DMS 273 (cell line): ENCODE data around the gene ATE1.
A peak's percentile ranks its signal among the peaks of the same experiment; 100 is the strongest.
"Not testable (repeated sequence)": the region's sequence is repeated elsewhere in the genome, so short reads cannot be mapped to it uniquely, and the experiment has no call there.

Source experiments
- DNase-seq: peaks from one replicate; lab custom pipeline; 2025; ENCODE audit not compliant: unreplicated experiment; lab: John Stamatoyannopoulos, UW

Gene ATE1

GRCh38 chr10:121927841-121928527 is at the start of gene ATE1:
ATE1 (minus strand) TSS chr10:121928031; CDS start chr10:121927949, 82 bp downstream.
- peak; percentile 93 for DNase-seq

GRCh38 chr10:121976607-121977006 is 48.8 kb upstream of the ATE1 start:
- no peak for DNase-seq

DNA sequence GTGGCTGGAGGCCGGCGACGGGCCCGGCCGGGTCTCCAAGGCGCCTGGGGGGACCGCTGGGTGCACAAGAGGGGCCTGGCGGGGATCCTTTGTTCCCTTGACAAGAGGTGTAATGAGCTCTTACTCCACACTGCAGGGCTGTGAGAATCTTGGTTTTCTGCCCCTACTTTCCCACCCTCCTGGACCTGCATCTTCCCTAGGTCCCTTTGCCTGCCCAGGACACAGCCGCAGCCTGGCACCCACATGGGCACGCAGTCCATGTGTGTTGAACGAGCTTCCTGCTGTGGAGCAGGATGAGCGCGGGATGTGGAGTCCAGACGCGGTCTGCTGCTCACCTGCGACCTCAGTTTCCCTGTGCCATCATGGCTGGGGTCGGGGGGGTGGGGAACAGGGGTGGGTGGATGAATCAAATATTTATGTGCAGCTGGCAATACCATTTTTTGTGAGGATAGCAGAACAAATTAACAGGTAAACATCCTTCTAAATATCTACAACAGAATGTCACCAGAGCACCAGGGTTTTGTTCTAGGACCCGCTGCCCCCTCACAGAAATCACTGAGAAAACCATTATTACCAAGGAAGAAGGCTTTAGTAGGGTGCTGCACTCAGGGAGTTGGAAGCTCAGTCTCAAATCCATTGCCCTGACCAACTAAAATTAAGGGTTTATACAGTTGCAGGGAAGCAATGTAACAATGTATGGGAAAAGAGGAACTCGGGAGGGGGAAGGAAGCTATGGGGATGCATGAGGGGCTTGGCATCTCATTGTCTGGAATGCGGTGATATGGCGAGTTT is 47.7 kb upstream of the ATE1 start:
- DNase-seq = no peak

- DNase-seq = peak; percentile 88
Observed at GRCh38 chr10:121974535-121975294, 46.9 kb upstream of the ATE1 start, which contains the start of gene NSMCE4A. NSMCE4A (minus strand) TSS chr10:121975217; CDS start chr10:121975165, 52 bp downstream.

- DNase-seq = no peak
Observed at GRCh38 chr10:121974019-121974534, 46.2 kb upstream of the ATE1 start.

DNA sequence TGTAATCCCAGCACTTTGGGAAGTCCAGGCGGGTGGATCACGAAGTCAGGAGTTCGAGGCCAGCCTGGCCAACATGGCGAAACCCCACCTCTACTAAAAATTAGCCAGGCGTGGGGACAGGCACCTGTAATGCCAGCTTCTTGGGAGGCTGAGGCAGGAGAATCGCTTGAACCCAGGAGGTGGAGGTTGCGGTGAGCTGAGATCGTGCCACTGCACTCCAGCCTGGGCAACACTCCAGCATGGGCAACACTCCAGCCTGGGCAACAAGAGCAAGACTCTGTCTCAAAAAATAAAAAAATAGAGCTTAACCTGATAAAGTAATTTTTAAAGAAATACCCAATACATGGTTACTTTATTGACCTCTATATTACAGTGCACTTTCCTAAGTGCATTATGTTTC is 41.3 kb upstream of the ATE1 start:
- not testable (repeated sequence) for DNase-seq

GRCh38 chr10:121965996-121966395 is 38.2 kb upstream of the ATE1 start:
- DNase-seq = no peak

DNA sequence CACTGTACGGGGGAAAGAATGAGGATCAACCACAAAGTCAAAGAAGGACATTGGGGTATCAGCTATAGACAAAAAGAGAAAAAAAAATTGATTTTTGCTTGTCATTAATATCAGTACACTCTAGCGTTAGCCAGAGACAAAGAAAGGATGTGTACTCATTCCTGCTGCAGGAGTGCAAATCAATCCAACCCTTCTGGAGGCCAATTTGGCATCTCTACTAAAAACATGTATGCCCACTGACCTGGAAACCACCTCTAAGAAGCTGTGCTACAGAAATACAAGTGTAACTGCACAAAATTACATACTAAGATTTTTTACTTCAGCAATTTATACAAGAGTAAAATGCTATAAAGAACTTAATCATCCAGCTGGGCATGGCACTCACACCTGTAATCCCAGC is 33.6 kb upstream of the ATE1 start:
- DNase-seq = no peak

DNA sequence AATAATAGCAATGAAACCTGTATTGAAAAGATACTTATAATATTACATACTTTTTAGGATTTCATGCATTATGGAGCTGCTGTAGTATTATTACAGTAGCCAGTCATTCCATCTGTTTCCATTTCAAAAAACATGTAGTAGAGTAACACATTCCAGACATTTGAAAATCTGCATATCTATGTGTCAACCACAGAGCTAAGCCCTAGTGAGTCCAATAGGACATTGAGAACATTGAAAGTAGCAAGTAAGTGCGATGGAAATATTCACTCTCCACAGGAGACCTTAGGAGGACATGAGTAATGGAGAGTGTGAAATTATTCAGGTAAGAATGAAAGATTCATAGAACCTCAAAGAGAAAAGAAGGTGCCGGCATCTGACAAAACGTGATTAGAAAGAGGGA is 31.8 kb upstream of the ATE1 start:
- no peak for DNase-seq

DNA sequence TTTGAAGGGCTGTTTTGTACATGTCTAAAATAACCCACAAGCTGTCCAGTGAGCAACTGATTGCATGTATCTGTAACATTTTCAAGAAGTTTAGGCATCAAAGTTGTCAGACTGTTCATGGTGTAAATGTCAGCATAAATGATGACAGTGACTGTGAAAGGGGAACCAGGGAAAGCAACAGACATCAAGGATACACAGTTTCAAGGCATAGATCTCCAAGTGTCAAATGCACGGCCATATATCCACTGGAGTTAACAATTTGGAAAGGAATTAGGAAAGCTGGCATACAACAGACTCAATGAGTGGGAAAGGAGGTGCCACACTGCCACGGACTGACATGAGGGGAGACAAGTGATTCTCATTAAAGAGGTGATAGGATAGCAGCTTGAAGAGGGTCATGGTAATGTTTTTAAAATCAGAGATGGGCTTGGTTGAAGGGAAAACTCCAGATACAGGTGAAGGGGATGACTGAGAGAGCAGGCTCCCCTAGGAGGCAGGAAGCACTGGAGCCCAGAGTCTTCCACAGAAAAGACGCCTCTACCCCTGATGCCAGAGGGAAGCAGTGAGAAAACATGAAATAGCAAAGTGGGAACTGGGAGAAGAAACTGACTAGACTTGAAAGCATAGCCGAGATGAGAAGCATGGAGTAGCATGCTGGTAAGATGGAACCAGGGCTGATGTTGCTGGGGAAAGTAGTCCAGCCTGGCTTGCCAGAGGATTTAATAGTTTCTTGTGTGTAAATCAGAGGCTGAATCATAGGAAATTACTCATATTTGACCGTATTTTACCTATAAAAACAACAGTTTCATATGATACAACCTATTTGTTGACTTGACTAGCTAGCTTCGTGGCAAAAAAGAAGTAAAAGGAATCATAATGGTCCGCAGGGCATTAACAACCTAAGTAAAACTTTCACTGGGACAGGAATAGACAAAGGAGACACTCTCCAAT is 28.6 kb upstream of the ATE1 start:
- DNase-seq = no peak

- peak; percentile 18 for DNase-seq
Observed at GRCh38 chr10:121952226-121952625, 24.4 kb upstream of the ATE1 start.

DNA sequence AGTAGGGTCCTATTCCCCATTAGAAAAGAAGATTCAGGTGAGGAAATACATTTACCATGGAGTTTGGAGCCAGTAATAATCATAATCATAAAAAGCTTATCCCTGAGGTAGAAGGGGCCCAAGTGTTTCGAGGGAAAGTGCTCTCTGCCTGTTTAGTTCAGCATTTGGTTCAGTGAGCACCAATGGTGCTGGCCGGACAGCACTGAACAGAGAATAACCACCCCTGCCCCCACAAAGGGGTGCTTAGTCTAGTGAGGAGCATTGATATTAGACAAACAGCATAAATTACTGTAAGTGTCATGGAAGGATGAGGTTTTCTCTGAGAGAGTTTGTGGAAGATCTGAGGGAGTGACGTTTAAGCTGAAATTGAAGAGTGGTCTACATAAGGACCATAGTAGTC is 21.6 kb upstream of the ATE1 start:
- DNase-seq = no peak

- DNase-seq = no peak
Observed at GRCh38 chr10:121949049-121949448, 21.2 kb upstream of the ATE1 start.

- DNase-seq = no peak
Observed at GRCh38 chr10:121947343-121948330, 19.8 kb upstream of the ATE1 start.

- DNase-seq = no peak
Observed at GRCh38 chr10:121942749-121943416, 15.1 kb upstream of the ATE1 start.

- DNase-seq = no peak
Observed at GRCh38 chr10:121941532-121941931, 13.7 kb upstream of the ATE1 start.

GRCh38 chr10:121936295-121936694 is 8.5 kb upstream of the ATE1 start:
- DNase-seq = no peak

- DNase-seq = no peak
Observed at GRCh38 chr10:121935702-121936101, 7.9 kb upstream of the ATE1 start.
